SK-N-SH (cell line): Measurements from ENCODE around the gene DEXI. TPM values are rescaled to one million over a fixed set of nuclear protein-coding genes. Genes with fewer than 3 reads are reported as not detected.

Experiments
- CTCF ChIA-PET: fragments of 300-600, 350-600 bp; formaldehyde crosslinking; extraction: SDS; loops from one replicate; lab custom pipeline; 2021; lab: Yijun Ruan, JAX
- POLR2A ChIA-PET: fragments of 350-600 bp; sonication (Branson Sonifier 250); formaldehyde crosslinking; extraction: SDS; loops from one replicate; lab custom pipeline; 2020; ENCODE audit warnings: antibody characterized with exemption, inconsistent platforms; lab: Yijun Ruan, JAX
- DNase-seq: peaks from one replicate; pipeline ENCODE4 v3.0.0; 2012
- H2AFZ ChIP-seq: fragments of 200-600 bp; sonication (generic); 2 replicates; pipeline ENCODE4 v1.8.1; 2016; ENCODE audit warnings: antibody characterized with exemption, mild to moderate bottlenecking, low read depth
- H3F3A ChIP-seq: fragments of 200-600 bp; sonication (generic); replicated peaks from 2 replicates; pipeline ENCODE3; 2016; ENCODE audit warnings: antibody characterized with exemption, mild to moderate bottlenecking; ENCODE audit not compliant: insufficient read depth
- H3K27ac ChIP-seq, 2 experiments: fragments of 200-500 bp in 1 of 2; fragments of 200-600 bp in 1 of 2; sonication (Bioruptor generic) in 1 of 2; sonication (generic), shearing (Covaris generic) in 1 of 2; 2 replicates each; pipeline versions ENCODE4 v1.5.1 to v1.6.1; 2014 to 2016; ENCODE audit warnings: low read depth in 2 of 2, inconsistent platforms in 1 of 2, low read length in 1 of 2, mild to moderate bottlenecking in 1 of 2, mixed read lengths in 1 of 2
- H3K27me3 ChIP-seq: fragments of 200-600 bp; sonication (generic), shearing (Covaris generic); 2 replicates; pipeline ENCODE4 v1.6.1; 2016; ENCODE audit warnings: mixed run types; ENCODE audit not compliant: insufficient read depth
- H3K36me3 ChIP-seq, 2 experiments: fragments of 200-500 bp in 1 of 2; fragments of 200-600 bp in 1 of 2; sonication (Bioruptor generic) in 1 of 2; sonication (generic) in 1 of 2; replicated peaks in 1 of 2; 2 replicates each; pipeline versions ENCODE3 to v1.5.1; 2014 to 2016; ENCODE audit warnings: low read length in 1 of 2, mild to moderate bottlenecking in 1 of 2; ENCODE audit not compliant: insufficient read depth in 2 of 2, control insufficient read depth in 1 of 2
- H3K4me1 ChIP-seq, 2 experiments: fragments of 200-500 bp in 1 of 2; fragments of 200-600 bp in 1 of 2; sonication (Bioruptor generic) in 1 of 2; sonication (generic), shearing (Covaris generic) in 1 of 2; 2 replicates each; pipeline versions ENCODE4 v1.5.1 to v1.6.1; 2014 to 2016; ENCODE audit warnings: low read depth in 1 of 2, low read length in 1 of 2, mixed run types in 1 of 2; ENCODE audit not compliant: insufficient read depth in 2 of 2, control insufficient read depth in 1 of 2
- H3K4me2 ChIP-seq: fragments of 200-600 bp; sonication (generic), shearing (Covaris generic); 2 replicates; pipeline ENCODE4 v1.6.1; 2017; ENCODE audit warnings: mixed run types
- H3K4me3 ChIP-seq, 2 experiments: fragments of 200-500 bp in 1 of 2; fragments of 200-600 bp in 1 of 2; sonication (Bioruptor generic) in 1 of 2; sonication (generic), shearing (Covaris generic) in 1 of 2; 2 replicates each; pipeline versions ENCODE4 v1.5.1 to v1.8.1; 2014 to 2016; ENCODE audit warnings: low read depth in 2 of 2, inconsistent platforms in 1 of 2, low read length in 1 of 2, mild to moderate bottlenecking in 1 of 2, mixed read lengths in 1 of 2, moderate library complexity in 1 of 2
- H3K79me2 ChIP-seq: fragments of 200-600 bp; sonication (generic); 2 replicates; pipeline ENCODE4 v1.8.1; 2017; ENCODE audit warnings: mild to moderate bottlenecking; ENCODE audit not compliant: insufficient read depth
- H3K9ac ChIP-seq: fragments of 200-600 bp; sonication (generic); 2 replicates; pipeline ENCODE4 v1.6.1; 2017; ENCODE audit warnings: mixed run types
- H3K9me2 ChIP-seq: fragments of 200-600 bp; sonication (generic); 2 replicates; pipeline ENCODE4 v1.6.1; 2017; ENCODE audit warnings: mixed run types
- H3K9me3 ChIP-seq: fragments of 200-600 bp; sonication (generic); 2 replicates; pipeline ENCODE4 v1.6.1; 2017; ENCODE audit warnings: mixed run types, mild to moderate bottlenecking, moderate library complexity
- H4K20me1 ChIP-seq: fragments of 200-600 bp; sonication (generic); 2 replicates; pipeline ENCODE4 v1.6.1; 2017; ENCODE audit warnings: mild to moderate bottlenecking, mixed run types; ENCODE audit not compliant: insufficient read depth
- CHD2 ChIP-seq: fragments of 150-350 bp; IDR thresholded peaks from 2 replicates; pipeline ENCODE4 v1.6.1; 2018; ENCODE audit warnings: low read length; ENCODE audit not compliant: partially characterized antibody
- ELF1 ChIP-seq: IDR thresholded peaks from 2 replicates; pipeline ENCODE4 v1.4.0; 2012
- FOXJ3 ChIP-seq: sonication (generic); formaldehyde crosslinking; IDR thresholded peaks from 2 replicates; pipeline ENCODE4 v1.5.1; 2020; ENCODE audit warnings: mild to moderate bottlenecking, missing genetic modification reagents
- IRF3 ChIP-seq: fragments of 150-350 bp; IDR thresholded peaks from 2 replicates; pipeline ENCODE4 v1.6.1; 2016; ENCODE audit warnings: mild to moderate bottlenecking, low read depth, low read length
- JUND ChIP-seq: IDR thresholded peaks from 2 replicates; pipeline ENCODE4 v1.4.0; 2012
- NRF1 ChIP-seq: IDR thresholded peaks from 2 replicates; pipeline ENCODE4 v1.6.1; 2012; ENCODE audit warnings: low read depth, mild to moderate bottlenecking, low read length
- PBX3 ChIP-seq: IDR thresholded peaks from 2 replicates; pipeline ENCODE4; 2012
- RCOR1 ChIP-seq: fragments of 150-350 bp; IDR thresholded peaks from 2 replicates; pipeline ENCODE4 v1.6.1; 2017; ENCODE audit warnings: antibody characterized with exemption, low read length
- RFX5 ChIP-seq: IDR thresholded peaks from 2 replicates; pipeline ENCODE4 v1.6.1; 2012; ENCODE audit warnings: mild to moderate bottlenecking, improper control_type of control experiment, low read length
- TCF12 ChIP-seq: IDR thresholded peaks from 2 replicates; pipeline ENCODE4 v1.4.0; 2012
- TEAD4 ChIP-seq: IDR thresholded peaks from 2 replicates; pipeline ENCODE4 v1.4.0; 2012; ENCODE audit warnings: mild to moderate bottlenecking, borderline replicate concordance; ENCODE audit not compliant: insufficient read depth
- USF2 ChIP-seq: fragments of 150-350 bp; IDR thresholded peaks from 2 replicates; pipeline ENCODE4 v1.6.1; 2017; ENCODE audit warnings: antibody characterized with exemption, low read length, low read depth, borderline replicate concordance
- YY1 ChIP-seq: IDR thresholded peaks from 2 replicates; pipeline ENCODE4 v1.4.0; 2012; ENCODE audit warnings: low read depth, mild to moderate bottlenecking
- ZBTB33 ChIP-seq: IDR thresholded peaks from 2 replicates; pipeline ENCODE4 v1.4.0; 2012; ENCODE audit warnings: low read depth, borderline replicate concordance
- WGBS: methylation state at CpG from one replicate; pipeline ENCODE4 v1.1.6; 2017; ENCODE audit warnings: low lambda C conversion rate; 5-methylcytosine and 5-hydroxymethylcytosine counted together
- polyA plus RNA-seq, 3 experiments: library from polyadenylated mRNA; depleted of rRNA; stranded (reverse); fragments of >200 nt; gene quantifications; 2 replicates each; pipeline ENCODE4 v1.2.3, GENCODE V29; 2012

The DEXI gene
- polyA plus RNA-seq, 1 of the 3 experiments (the other 2 are of a cell fraction): 55.5 TPM

GRCh38 chr16:10950393-10950792 is 8.1 kb upstream of the DEXI start (continued):
- TF ChIP-seq ZBTB33: no peak
- no peak for TF ChIP-seq TEAD4
- no peak for TF ChIP-seq ELF1
- TF ChIP-seq NRF1: no peak
- no peak for TF ChIP-seq PBX3
- TF ChIP-seq YY1: no peak
- TF ChIP-seq IRF3: no peak

- Histone ChIP-seq H2AFZ (no peak overlapping the region), H3K9ac (no peak overlapping the region), H3K79me2 (peaks cover 65% of the 10 kb centered on the region), H3F3A (peaks cover 3% of the 10 kb centered on the region), H3K27ac (no peak overlapping the region), H3K36me3 (no peaks in the 10 kb centered on the region), H3K9me2 (no peaks in the 10 kb centered on the region), H3K9me3 (no peaks in the 10 kb centered on the region), H3K4me3 (no peak overlapping the region), H4K20me1 (peaks cover 13% of the 10 kb centered on the region), H3K27me3 (no peaks in the 10 kb centered on the region), H3K4me2 (no peak overlapping the region), H3K4me1 (peaks cover 19 to 55% of the 10 kb centered on the region in 2 experiments)
- ChIA-PET POLR2A (interaction anchor here (0.8 kb wide), 1 partner anchor 204 kb away, joined by 4 read pairs; no protein-coding TSS in a partner anchor), CTCF (interaction anchor here (1.0 to 12.0 kb wide), 3 partner anchors 17 to 307 kb away, joined by 3 to 199 read pairs (median 30); partner anchors contain the start of gene SOCS1)
- WGBS: 85% methylated on average over 4 of the region's 7 CpGs
- no peak for DNase-seq
- TF ChIP-seq TCF12 (no peak), RFX5 (no peak), FOXJ3 (CRISPR knock-in tag) (no peak), USF2 (no peak), CHD2 (no peak), JUND (no peak), RCOR1 (no peak), ZBTB33 (no peak)
Measured at GRCh38 chr16:10949424-10949970, 7.2 kb upstream of the DEXI start.
